ENCODE data around the gene RASAL2. TPM values are rescaled to one million over a fixed set of nuclear protein-coding genes. Genes with fewer than 3 reads are reported as not detected.
A peak's percentile ranks its signal among the peaks of the same experiment; 100 is the strongest.

Gene RASAL2
- total and polyA plus RNA-seq, 4 donors, result 21.6 to 32.6 (median 28.7) TPM

- Histone ChIP-seq H3K4me1 (ENCODE audit: control insufficient read depth, insufficient read depth, low read length) (peaks cover 4% of the 10 kb centered on the region), H3K4me3 (ENCODE audit: low read depth, low read length) (no peak overlapping the region), H3K27me3 (ENCODE audit: control insufficient read depth, insufficient read depth, low read length) (no peaks in the 10 kb centered on the region), H3K9me3 (ENCODE audit: control insufficient read depth, insufficient read depth, low read length) (no peaks in the 10 kb centered on the region), H3K36me3 (ENCODE audit: control insufficient read depth, insufficient read depth, low read length) (no peaks in the 10 kb centered on the region), H3K27ac (ENCODE audit: low read depth, low read length) (no peak overlapping the region)
- 33% methylated on average over 11 of the region's 14 CpGs for WGBS (ENCODE audit: insufficient coverage)
- peak in 2 of 6 donors; percentile 18 to 43 for DNase-seq (ENCODE audit: low read depth in 4 of 6, low spot score in 6 of 6)
These were observed 419.5 kb downstream of the RASAL2 start for GRCh38 chr1:178513278-178513983.

GRCh38 chr1:178516110-178516509, 422.2 kb downstream of the RASAL2 start:
- H3K9me3 ChIP-seq (ENCODE audit: control insufficient read depth, insufficient read depth, low read length), result no peaks in the 10 kb centered on the region
- WGBS (ENCODE audit: insufficient coverage), result 100% methylated on average over 2 of the region's 4 CpGs

GRCh38 chr1:178518894-178519293, 425.0 kb downstream of the RASAL2 start:
- Histone ChIP-seq H3K27ac (ENCODE audit: low read depth, low read length) (no peak overlapping the region), H3K27me3 (ENCODE audit: control insufficient read depth, insufficient read depth, low read length) (no peaks in the 10 kb centered on the region), H3K4me1 (ENCODE audit: control insufficient read depth, insufficient read depth, low read length) (peaks cover under 1% of the 10 kb centered on the region), H3K4me3 (ENCODE audit: low read depth, low read length) (no peak overlapping the region), H3K9me3 (ENCODE audit: control insufficient read depth, insufficient read depth, low read length) (no peaks in the 10 kb centered on the region), H3K36me3 (ENCODE audit: control insufficient read depth, insufficient read depth, low read length) (no peaks in the 10 kb centered on the region)
- no peak for DNase-seq (ENCODE audit: low read depth in 4 of 6, low spot score in 6 of 6)
- 80% methylated on average over 4 of the region's 4 CpGs for WGBS (ENCODE audit: insufficient coverage)

More at GRCh38 chr1:178516110-178516509, 422.2 kb downstream of the RASAL2 start:
- Histone ChIP-seq H3K27me3 (ENCODE audit: control insufficient read depth, insufficient read depth, low read length) (no peaks in the 10 kb centered on the region), H3K4me1 (ENCODE audit: control insufficient read depth, insufficient read depth, low read length) (peaks cover 4% of the 10 kb centered on the region), H3K36me3 (ENCODE audit: control insufficient read depth, insufficient read depth, low read length) (no peaks in the 10 kb centered on the region), H3K4me3 (ENCODE audit: low read depth, low read length) (no peak overlapping the region), H3K27ac (ENCODE audit: low read depth, low read length) (no peak overlapping the region)
- DNase-seq (ENCODE audit: low read depth in 4 of 6, low spot score in 6 of 6), result no peak

GRCh38 chr1:178520803-178521202, 426.9 kb downstream of the RASAL2 start:
- Histone ChIP-seq H3K4me3 (ENCODE audit: low read depth, low read length) (no peak overlapping the region), H3K27ac (ENCODE audit: low read depth, low read length) (no peak overlapping the region), H3K4me1 (ENCODE audit: control insufficient read depth, insufficient read depth, low read length) (no peaks in the 10 kb centered on the region), H3K27me3 (ENCODE audit: control insufficient read depth, insufficient read depth, low read length) (no peaks in the 10 kb centered on the region), H3K9me3 (ENCODE audit: control insufficient read depth, insufficient read depth, low read length) (no peaks in the 10 kb centered on the region), H3K36me3 (ENCODE audit: control insufficient read depth, insufficient read depth, low read length) (no peaks in the 10 kb centered on the region)
- WGBS (ENCODE audit: insufficient coverage), result over 99% methylated on average over 8 of the region's 11 CpGs
- DNase-seq (ENCODE audit: low read depth in 4 of 6, low spot score in 6 of 6), result no peak

GRCh38 chr1:178521241-178521640, 427.3 kb downstream of the RASAL2 start:
- WGBS (ENCODE audit: insufficient coverage), result 88% methylated on average over 1 of the region's 4 CpGs
- Histone ChIP-seq H3K9me3 (ENCODE audit: control insufficient read depth, insufficient read depth, low read length) (no peaks in the 10 kb centered on the region), H3K27ac (ENCODE audit: low read depth, low read length) (no peak overlapping the region), H3K36me3 (ENCODE audit: control insufficient read depth, insufficient read depth, low read length) (no peaks in the 10 kb centered on the region), H3K27me3 (ENCODE audit: control insufficient read depth, insufficient read depth, low read length) (no peaks in the 10 kb centered on the region), H3K4me3 (ENCODE audit: low read depth, low read length) (no peak overlapping the region), H3K4me1 (ENCODE audit: control insufficient read depth, insufficient read depth, low read length) (no peaks in the 10 kb centered on the region)
- DNase-seq (ENCODE audit: low read depth in 4 of 6, low spot score in 6 of 6), result no peak

GRCh38 chr1:178527117-178527516, 433.2 kb downstream of the RASAL2 start:
- Histone ChIP-seq H3K27ac (ENCODE audit: low read depth, low read length) (no peak overlapping the region), H3K4me3 (ENCODE audit: low read depth, low read length) (no peak overlapping the region), H3K27me3 (ENCODE audit: control insufficient read depth, insufficient read depth, low read length) (no peaks in the 10 kb centered on the region), H3K4me1 (ENCODE audit: control insufficient read depth, insufficient read depth, low read length) (peaks cover 5% of the 10 kb centered on the region), H3K36me3 (ENCODE audit: control insufficient read depth, insufficient read depth, low read length) (no peaks in the 10 kb centered on the region), H3K9me3 (ENCODE audit: control insufficient read depth, insufficient read depth, low read length) (no peaks in the 10 kb centered on the region)
- 86% methylated on average over 2 of the region's 4 CpGs for WGBS (ENCODE audit: insufficient coverage)
- no peak for DNase-seq (ENCODE audit: low read depth in 4 of 6, low spot score in 6 of 6)

GRCh38 chr1:178528228-178528952, 434.5 kb downstream of the RASAL2 start:
- Histone ChIP-seq H3K4me1 (ENCODE audit: control insufficient read depth, insufficient read depth, low read length) (peaks cover 5% of the 10 kb centered on the region), H3K27ac (ENCODE audit: low read depth, low read length) (no peak overlapping the region), H3K27me3 (ENCODE audit: control insufficient read depth, insufficient read depth, low read length) (no peaks in the 10 kb centered on the region), H3K9me3 (ENCODE audit: control insufficient read depth, insufficient read depth, low read length) (no peaks in the 10 kb centered on the region), H3K4me3 (ENCODE audit: low read depth, low read length) (no peak overlapping the region), H3K36me3 (ENCODE audit: control insufficient read depth, insufficient read depth, low read length) (no peaks in the 10 kb centered on the region)
- 88% methylated on average over 10 of the region's 10 CpGs for WGBS (ENCODE audit: insufficient coverage)
- DNase-seq (ENCODE audit: low read depth in 4 of 6, low spot score in 6 of 6), result peak in 1 of 6 donors; percentile 61

GRCh38 chr1:178528953-178529335, 435.0 kb downstream of the RASAL2 start:
- Histone ChIP-seq H3K36me3 (ENCODE audit: control insufficient read depth, insufficient read depth, low read length) (no peaks in the 10 kb centered on the region), H3K27me3 (ENCODE audit: control insufficient read depth, insufficient read depth, low read length) (no peaks in the 10 kb centered on the region), H3K9me3 (ENCODE audit: control insufficient read depth, insufficient read depth, low read length) (no peaks in the 10 kb centered on the region), H3K4me1 (ENCODE audit: control insufficient read depth, insufficient read depth, low read length) (peaks cover 5% of the 10 kb centered on the region), H3K4me3 (ENCODE audit: low read depth, low read length) (no peak overlapping the region), H3K27ac (ENCODE audit: low read depth, low read length) (no peak overlapping the region)
- WGBS (ENCODE audit: insufficient coverage), result 86% methylated on average over 4 of the region's 4 CpGs
- peak in 1 of 6 donors; percentile 74 for DNase-seq (ENCODE audit: low read depth in 4 of 6, low spot score in 6 of 6)

GRCh38 chr1:178529364-178530036, 435.6 kb downstream of the RASAL2 start:
- 92% methylated on average over 6 of the region's 8 CpGs for WGBS (ENCODE audit: insufficient coverage)
- Histone ChIP-seq H3K36me3 (ENCODE audit: control insufficient read depth, insufficient read depth, low read length) (no peaks in the 10 kb centered on the region), H3K4me1 (ENCODE audit: control insufficient read depth, insufficient read depth, low read length) (peaks cover 5% of the 10 kb centered on the region), H3K27me3 (ENCODE audit: control insufficient read depth, insufficient read depth, low read length) (no peaks in the 10 kb centered on the region), H3K9me3 (ENCODE audit: control insufficient read depth, insufficient read depth, low read length) (no peaks in the 10 kb centered on the region), H3K4me3 (ENCODE audit: low read depth, low read length) (no peak overlapping the region), H3K27ac (ENCODE audit: low read depth, low read length) (no peak overlapping the region)
- no peak for DNase-seq (ENCODE audit: low read depth in 4 of 6, low spot score in 6 of 6)

All from spinal cord (tissue), 10 donors.